OCI-M1 (cell line): Measurements from ENCODE around the gene ZNF20.
"Not testable (repeated sequence)": the region's sequence is repeated elsewhere in the genome, so short reads cannot be mapped to it uniquely, and the experiment has no call there.

Experiments
- DNase-seq: peaks from one replicate; lab custom pipeline; 2025; lab: John Stamatoyannopoulos, UW

ZNF20 gene

DNA sequence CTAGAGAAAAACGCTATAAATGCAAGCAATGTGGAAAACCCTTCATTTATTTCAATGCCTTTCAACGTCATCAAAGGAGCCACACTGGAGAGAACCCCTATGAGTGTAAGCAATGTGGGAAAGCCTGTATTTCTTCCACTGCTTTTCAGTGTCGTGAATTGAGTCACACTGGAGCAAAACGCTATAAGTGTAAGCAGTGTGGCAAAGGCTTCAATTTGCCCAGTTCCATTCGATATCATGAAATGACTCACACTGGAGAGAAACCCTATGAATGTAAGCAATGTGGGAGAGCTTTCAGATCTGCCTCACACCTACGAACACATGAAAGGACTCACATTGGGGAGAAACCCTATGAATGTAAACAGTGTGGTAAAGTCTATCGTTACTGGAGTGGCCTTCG, 27.4 kb downstream of the ZNF20 start:
- DNase-seq, result no peak

DNA sequence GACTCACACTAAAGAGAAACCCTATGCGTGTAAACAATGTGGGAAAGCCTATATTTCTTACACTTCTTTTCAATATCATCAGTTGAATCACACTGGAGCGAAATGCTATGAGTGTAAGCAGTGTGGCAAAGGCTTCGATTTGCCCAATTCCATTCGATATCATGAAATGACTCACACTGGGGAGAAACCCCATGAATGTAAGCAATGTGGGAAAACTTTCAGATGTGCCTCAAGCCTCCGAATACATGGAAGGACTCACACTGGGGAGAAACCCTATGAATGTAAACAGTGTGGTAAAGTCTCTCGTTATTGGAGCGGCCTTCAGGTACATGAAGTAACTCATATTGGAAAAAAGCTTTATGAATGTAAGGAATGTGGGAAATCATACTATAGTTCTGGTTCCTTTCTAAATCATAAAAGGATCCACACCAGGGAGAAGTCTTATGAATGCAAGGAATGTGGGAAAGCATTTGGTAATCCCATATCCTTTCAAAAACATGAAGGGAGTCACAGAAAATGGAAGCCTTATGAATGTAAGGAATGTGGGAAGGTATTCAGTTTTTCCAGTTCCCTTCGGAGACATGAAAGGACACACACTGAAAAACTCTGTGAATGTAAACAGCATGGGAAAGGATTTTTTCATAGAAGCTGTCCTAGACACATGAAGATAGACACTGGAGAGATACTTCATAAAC, 28.1 kb downstream of the ZNF20 start:
- DNase-seq, result no peak

GRCh38 chr19:12111176-12111575, 29.0 kb downstream of the ZNF20 start:
- no peak for DNase-seq

GRCh38 chr19:12103909-12104308, 36.2 kb downstream of the ZNF20 start:
- not testable (repeated sequence) for DNase-seq

DNA sequence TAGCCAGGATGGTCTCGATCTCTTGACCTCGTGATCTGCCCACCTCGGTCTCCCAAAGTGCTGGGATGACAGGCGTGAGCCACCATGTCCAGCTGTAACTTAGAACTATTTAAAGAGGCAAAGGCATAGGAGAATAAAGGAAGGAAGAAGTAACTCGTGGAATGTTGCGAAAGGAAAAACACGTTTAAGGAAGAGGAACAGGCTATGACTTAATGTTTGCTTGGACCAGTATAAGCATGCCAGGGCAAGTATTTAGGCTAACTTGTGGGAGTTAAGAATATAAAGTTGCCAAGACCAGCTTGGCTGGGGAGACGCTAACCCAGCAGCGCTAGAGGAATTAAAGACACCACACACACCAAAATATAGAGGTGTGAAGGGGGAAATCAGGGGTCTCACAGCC, 42.1 kb downstream of the ZNF20 start:
- no peak for DNase-seq

- no peak for DNase-seq
Observed at GRCh38 chr19:12095111-12095790, 44.9 kb downstream of the ZNF20 start.

DNA sequence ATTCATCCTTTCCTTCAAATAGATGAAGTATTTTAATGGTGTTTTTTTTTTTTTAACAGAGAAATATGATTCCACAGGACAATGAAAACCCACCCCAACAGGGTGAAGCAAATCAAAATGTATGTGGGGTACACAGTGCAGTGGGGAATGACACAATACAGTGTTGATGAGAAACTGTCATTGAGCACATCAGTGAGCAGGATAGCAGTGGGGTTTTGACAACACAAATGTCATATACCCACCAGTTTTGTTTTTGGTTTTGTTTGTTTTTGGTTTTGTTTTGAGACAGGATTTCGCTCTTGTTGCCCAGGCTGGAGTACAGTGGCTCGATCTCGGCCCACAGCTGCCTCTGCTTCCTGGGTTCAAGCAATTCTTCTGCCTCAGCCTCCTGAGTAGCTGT, 46.4 kb downstream of the ZNF20 start:
- DNase-seq, result no peak

GRCh38 chr19:12092956-12093355, 47.2 kb downstream of the ZNF20 start:
- peak; percentile 78 for DNase-seq

DNA sequence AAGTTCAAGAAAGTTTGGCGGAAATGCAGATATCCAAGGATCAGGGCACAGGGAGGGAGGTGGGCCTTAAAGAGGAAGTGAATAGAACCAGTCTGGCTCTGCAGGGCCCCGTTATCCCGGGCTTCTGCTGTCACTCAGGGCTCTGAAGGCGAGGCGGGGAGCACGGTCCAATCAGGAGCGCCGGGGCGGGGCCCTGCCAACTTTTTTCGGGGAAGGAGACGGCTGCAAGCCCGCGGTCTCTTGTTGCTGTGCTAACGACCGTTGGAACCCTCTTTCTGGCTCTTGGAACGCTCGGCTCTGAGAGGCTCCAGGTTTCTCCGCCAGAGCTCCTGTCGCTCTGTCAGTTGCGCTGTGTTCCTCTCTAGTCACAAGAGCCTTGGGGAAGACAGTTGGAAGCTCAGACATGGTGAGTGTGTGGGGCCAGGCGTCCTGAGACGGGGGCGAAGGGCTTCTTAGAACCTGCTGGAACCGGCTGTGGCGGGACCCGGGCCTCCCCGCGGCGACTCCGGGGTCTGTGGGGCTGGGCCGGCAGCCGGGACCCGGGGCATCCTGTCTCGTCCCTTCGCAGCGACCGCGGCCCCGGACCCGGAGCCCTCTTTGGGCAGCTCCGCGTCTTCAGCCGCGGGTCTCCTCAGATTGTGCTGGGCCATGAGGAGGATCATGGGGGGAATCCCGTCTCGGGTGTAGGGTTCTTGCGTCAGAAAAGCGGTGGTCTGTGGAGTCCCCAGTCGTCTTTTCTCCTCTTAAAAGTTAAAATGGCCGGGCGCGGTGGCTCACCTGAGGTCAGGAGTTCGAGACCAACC, 47.9 kb downstream of the ZNF20 start:
- DNase-seq, result peak; percentile 100

GRCh38 chr19:12090807-12091206, 49.3 kb downstream of the ZNF20 start:
- DNase-seq, result peak; percentile 95

DNA sequence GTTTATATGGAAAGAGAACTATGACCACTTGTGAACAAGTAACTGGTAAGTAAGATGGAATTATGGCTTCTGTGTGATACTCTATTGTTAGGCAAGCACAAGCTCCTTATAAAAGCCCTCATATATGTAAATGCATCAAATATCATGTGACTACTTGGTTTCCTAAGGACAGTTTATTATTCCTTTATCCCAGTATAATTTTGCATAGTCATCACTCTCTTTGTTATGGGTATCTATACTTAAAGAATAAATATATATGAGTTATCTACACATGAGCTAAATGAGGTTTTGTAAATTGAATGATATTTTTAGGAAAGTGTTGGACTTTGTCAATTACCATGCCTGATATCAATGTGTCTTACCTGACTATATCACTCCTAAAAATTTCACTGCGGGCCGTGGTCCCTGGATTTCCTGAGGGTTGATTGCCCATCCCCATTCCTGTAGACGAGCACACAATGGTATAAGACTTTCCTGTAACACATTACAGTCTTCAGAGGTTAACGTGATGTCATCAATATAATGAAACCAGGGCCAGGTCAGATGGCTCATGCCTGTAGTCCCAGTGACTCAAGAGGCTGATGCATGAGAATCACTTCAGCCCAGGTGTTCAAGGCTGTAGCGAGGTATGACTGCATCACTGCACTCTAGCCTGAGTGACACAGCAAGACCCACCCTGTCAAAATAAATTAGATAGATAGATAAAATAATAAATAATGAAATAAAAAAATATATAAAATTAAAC, 54.9 kb downstream of the ZNF20 start:
- DNase-seq, result no peak

DNA sequence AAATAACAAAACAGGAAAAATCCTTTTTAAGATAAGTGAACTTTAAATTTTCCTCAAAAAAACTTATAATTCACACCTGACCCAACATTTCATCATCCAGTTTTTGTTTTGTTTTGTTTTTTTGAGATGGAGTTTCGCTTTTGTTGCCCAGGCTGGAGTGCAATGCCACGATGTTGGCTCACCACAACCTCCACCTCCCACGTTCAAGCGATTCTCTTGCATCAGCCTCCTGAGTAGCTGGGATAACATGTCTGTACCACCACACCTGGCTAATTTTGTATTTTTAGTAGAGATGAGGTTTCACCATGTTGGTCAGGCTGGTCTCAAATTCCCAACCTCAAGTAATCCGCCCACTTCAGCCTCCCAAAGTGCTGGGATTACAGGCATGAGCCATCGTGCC, 56.8 kb downstream of the ZNF20 start:
- DNase-seq, result peak; percentile 62
